DMS53 (cell line): Measurements from ENCODE around the gene FAM53B.
"Not testable (repeated sequence)": the region's sequence is repeated elsewhere in the genome, so short reads cannot be mapped to it uniquely, and the experiment has no call there.

Experiments
- DNase-seq: peaks from one replicate; lab custom pipeline; 2025; lab: John Stamatoyannopoulos, UW

FAM53B gene

GRCh38 chr10:124611738-124612137, 132.4 kb downstream of the FAM53B start:
- no peak for DNase-seq

- not testable (repeated sequence) for DNase-seq
Measured at GRCh38 chr10:124610851-124611250, 133.3 kb downstream of the FAM53B start.

- DNase-seq: not testable (repeated sequence)
Measured at GRCh38 chr10:124610186-124610585, 134.0 kb downstream of the FAM53B start.

- DNase-seq: no peak
Measured at GRCh38 chr10:124609698-124610097, 134.5 kb downstream of the FAM53B start.

- DNase-seq: no peak
Measured at GRCh38 chr10:124608093-124608721, 136.0 kb downstream of the FAM53B start.

GRCh38 chr10:124607693-124608092, 136.5 kb downstream of the FAM53B start:
- no peak for DNase-seq

- DNase-seq: no peak
Measured at GRCh38 chr10:124606822-124607221, 137.4 kb downstream of the FAM53B start.

- no peak for DNase-seq
Measured at GRCh38 chr10:124605856-124606812, 138.0 kb downstream of the FAM53B start.

GRCh38 chr10:124605481-124605855, 138.7 kb downstream of the FAM53B start:
- no peak for DNase-seq

GRCh38 chr10:124605001-124605370, 139.2 kb downstream of the FAM53B start:
- DNase-seq: no peak

GRCh38 chr10:124604214-124605000, 139.8 kb downstream of the FAM53B start:
- DNase-seq: no peak

GRCh38 chr10:124603376-124604213, 140.6 kb downstream of the FAM53B start:
- no peak for DNase-seq

- DNase-seq: no peak
Measured at GRCh38 chr10:124602646-124603365, 141.4 kb downstream of the FAM53B start.

- DNase-seq: no peak
Measured at GRCh38 chr10:124602121-124602561, 142.0 kb downstream of the FAM53B start.

- DNase-seq: no peak
Measured at GRCh38 chr10:124601431-124602120, 142.6 kb downstream of the FAM53B start.

- DNase-seq: no peak
Measured at GRCh38 chr10:124601016-124601415, 143.2 kb downstream of the FAM53B start.

- DNase-seq: no peak
Measured at GRCh38 chr10:124600051-124600880, 143.9 kb downstream of the FAM53B start.

- DNase-seq: no peak
Measured at GRCh38 chr10:124599588-124600050, 144.6 kb downstream of the FAM53B start.
